Measurements from ENCODE around the gene ADAMTSL1. TPM values are rescaled to one million over a fixed set of nuclear protein-coding genes. Genes with fewer than 3 reads are reported as not detected.

ADAMTSL1 gene
- total RNA-seq, 2 experiments from 2014 or later, result not detected

DNA sequence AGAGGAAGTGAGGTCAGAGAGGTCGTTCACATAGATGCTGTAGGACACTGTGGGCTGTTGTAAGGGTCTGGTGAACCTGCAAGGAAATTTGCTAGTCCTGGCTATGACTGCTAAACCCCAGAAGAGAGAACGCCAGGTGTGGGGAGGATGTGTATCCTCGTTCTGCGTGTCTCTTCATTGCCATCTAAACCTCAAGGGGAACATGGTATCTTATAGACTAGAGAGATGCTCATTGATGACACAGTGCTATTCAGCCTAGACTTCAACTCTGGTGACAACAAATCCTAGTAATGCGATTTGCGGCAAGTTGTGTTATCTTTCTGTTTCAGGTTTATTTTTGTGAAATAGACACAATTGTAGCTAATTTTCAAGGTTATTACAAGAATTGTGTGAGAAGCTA, 140.2 kb downstream of the ADAMTSL1 start:
- Histone ChIP-seq H3K79me2 (ENCODE audit: insufficient read depth, low read depth, low read length) (no peaks in the 10 kb centered on the region), H3K27ac (ENCODE audit: low read depth, low read length, poor library complexity, severe bottlenecking) (no peak overlapping the region), H3K4me3 (ENCODE audit: low read depth, low read length, poor library complexity, severe bottlenecking) (no peak overlapping the region), H3K4me1 (ENCODE audit: insufficient read depth, low read length, poor library complexity, severe bottlenecking) (no peaks in the 10 kb centered on the region), H2AFZ (ENCODE audit: low read length) (no peak overlapping the region), H3K4me2 (ENCODE audit: low read length) (no peak overlapping the region), H3K9me2 (ENCODE audit: insufficient read depth, low read length) (no peaks in the 10 kb centered on the region), H3K36me3 (ENCODE audit: insufficient read depth, low read length) (no peaks in the 10 kb centered on the region), H3K9me3 (ENCODE audit: low read length) (no peaks in the 10 kb centered on the region), H4K20me1 (ENCODE audit: insufficient read depth, low read length) (no peaks in the 10 kb centered on the region)
- no peak for DNase-seq (ENCODE audit: low spot score)
- POLR2A ChIA-PET, result no interaction called here
- CTCF ChIA-PET (ENCODE audit: unreplicated experiment), result no interaction called here
- intact Hi-C loops (cut with micrococcal nuclease; ENCODE audit: unreplicated experiment), result no loop called here
- no TSS peak for BruUV-seq (replicated peaks)
- TF ChIP-seq EZH2phosphoT487 (IDR thresholded peaks at IDR 0.05; ENCODE audit: borderline replicate concordance, low read depth, low read length), result no peak
- TF ChIP-seq, protein P1, sequence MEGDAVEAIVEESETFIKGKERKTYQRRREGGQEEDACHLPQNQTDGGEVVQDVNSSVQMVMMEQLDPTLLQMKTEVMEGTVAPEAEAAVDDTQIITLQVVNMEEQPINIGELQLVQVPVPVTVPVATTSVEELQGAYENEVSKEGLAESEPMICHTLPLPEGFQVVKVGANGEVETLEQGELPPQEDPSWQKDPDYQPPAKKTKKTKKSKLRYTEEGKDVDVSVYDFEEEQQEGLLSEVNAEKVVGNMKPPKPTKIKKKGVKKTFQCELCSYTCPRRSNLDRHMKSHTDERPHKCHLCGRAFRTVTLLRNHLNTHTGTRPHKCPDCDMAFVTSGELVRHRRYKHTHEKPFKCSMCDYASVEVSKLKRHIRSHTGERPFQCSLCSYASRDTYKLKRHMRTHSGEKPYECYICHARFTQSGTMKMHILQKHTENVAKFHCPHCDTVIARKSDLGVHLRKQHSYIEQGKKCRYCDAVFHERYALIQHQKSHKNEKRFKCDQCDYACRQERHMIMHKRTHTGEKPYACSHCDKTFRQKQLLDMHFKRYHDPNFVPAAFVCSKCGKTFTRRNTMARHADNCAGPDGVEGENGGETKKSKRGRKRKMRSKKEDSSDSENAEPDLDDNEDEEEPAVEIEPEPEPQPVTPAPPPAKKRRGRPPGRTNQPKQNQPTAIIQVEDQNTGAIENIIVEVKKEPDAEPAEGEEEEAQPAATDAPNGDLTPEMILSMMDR (conservative IDR thresholded peaks at IDR 0.05; ENCODE audit: low read length), result no peak

DNA sequence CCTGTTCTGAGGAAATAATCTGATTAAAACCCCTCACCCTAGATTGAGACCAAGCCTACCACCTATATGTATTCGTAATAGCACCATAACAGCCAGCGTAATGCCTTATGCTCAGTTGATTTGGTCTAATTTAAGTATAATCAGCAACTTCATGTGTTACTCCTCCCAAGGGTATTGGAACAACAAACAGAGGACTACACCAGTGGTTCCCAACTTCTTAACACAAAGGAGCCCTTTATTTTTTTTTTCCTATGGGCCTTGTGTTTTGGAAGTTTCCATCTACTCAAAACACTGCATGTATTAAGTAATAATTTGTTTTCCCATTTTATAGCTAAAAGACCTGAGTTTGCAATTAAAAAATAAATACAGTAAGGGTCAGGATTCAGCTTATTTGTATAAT, 140.7 kb downstream of the ADAMTSL1 start:
- DNase-seq (ENCODE audit: low spot score), result no peak
- no peaks in the 10 kb centered on the region for H3K9me3 ChIP-seq (ENCODE audit: low read length)
- no peak for TF ChIP-seq EZH2phosphoT487 (IDR thresholded peaks at IDR 0.05; ENCODE audit: borderline replicate concordance, low read depth, low read length)
- TF ChIP-seq, protein P1 (conservative IDR thresholded peaks at IDR 0.05; ENCODE audit: low read length), result no peak
- no peaks in the 10 kb centered on the region for H3K36me3 ChIP-seq (ENCODE audit: insufficient read depth, low read length)
- intact Hi-C loops (cut with micrococcal nuclease; ENCODE audit: unreplicated experiment), result no loop called here
- BruUV-seq (replicated peaks), result no TSS peak
- ChIA-PET POLR2A (interaction anchor here (1.0 kb wide), 1 partner anchor 23 kb away, joined by 4 read pairs; no protein-coding TSS in a partner anchor), CTCF (ENCODE audit: unreplicated experiment) (no interaction called here)
- H2AFZ ChIP-seq (ENCODE audit: low read length), result no peak overlapping the region
- no peak overlapping the region for H3K4me3 ChIP-seq (ENCODE audit: low read depth, low read length, poor library complexity, severe bottlenecking)
- H4K20me1 ChIP-seq (ENCODE audit: insufficient read depth, low read length), result no peaks in the 10 kb centered on the region
- H3K27ac ChIP-seq (ENCODE audit: low read depth, low read length, poor library complexity, severe bottlenecking), result no peak overlapping the region
- H3K4me2 ChIP-seq (ENCODE audit: low read length), result no peak overlapping the region
- no peaks in the 10 kb centered on the region for H3K79me2 ChIP-seq (ENCODE audit: insufficient read depth, low read depth, low read length)
- no peaks in the 10 kb centered on the region for H3K4me1 ChIP-seq (ENCODE audit: insufficient read depth, low read length, poor library complexity, severe bottlenecking)
- no peaks in the 10 kb centered on the region for H3K9me2 ChIP-seq (ENCODE audit: insufficient read depth, low read length)

DNA sequence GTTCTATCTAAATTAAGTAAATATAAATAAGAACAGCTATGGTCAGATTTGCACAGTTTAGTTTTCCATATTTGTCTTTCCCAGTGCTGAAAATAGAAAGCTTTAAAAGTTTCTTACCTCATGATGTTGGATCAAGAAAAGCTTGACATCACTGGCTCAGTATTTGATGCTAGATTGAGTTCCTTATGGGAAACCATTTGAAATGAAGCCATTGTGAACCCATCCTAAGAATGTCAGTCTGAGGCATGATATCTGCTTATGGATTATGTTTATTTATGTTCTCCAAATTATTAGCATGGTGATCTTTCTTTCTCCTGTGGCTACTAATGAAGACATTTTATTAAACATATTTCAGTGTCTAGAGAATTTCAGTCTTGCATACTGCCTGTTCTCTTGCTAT, 143.0 kb downstream of the ADAMTSL1 start:
- no peak for DNase-seq (ENCODE audit: low spot score)
- Histone ChIP-seq H3K4me2 (ENCODE audit: low read length) (no peak overlapping the region), H3K4me3 (ENCODE audit: low read depth, low read length, poor library complexity, severe bottlenecking) (no peak overlapping the region), H3K4me1 (ENCODE audit: insufficient read depth, low read length, poor library complexity, severe bottlenecking) (no peaks in the 10 kb centered on the region), H3K27ac (ENCODE audit: low read depth, low read length, poor library complexity, severe bottlenecking) (no peak overlapping the region), H2AFZ (ENCODE audit: low read length) (no peak overlapping the region), H3K9me2 (ENCODE audit: insufficient read depth, low read length) (no peaks in the 10 kb centered on the region), H3K36me3 (ENCODE audit: insufficient read depth, low read length) (no peaks in the 10 kb centered on the region), H3K9me3 (ENCODE audit: low read length) (no peaks in the 10 kb centered on the region), H3K79me2 (ENCODE audit: insufficient read depth, low read depth, low read length) (no peaks in the 10 kb centered on the region), H4K20me1 (ENCODE audit: insufficient read depth, low read length) (no peaks in the 10 kb centered on the region)
- POLR2A ChIA-PET, result interaction anchor here (1.2 kb wide), 1 partner anchor 15 kb away, joined by 3 read pairs; no protein-coding TSS in a partner anchor
- BruUV-seq (replicated peaks), result no TSS peak
- no peak for TF ChIP-seq EZH2phosphoT487 (IDR thresholded peaks at IDR 0.05; ENCODE audit: borderline replicate concordance, low read depth, low read length)
- TF ChIP-seq, protein P1 (conservative IDR thresholded peaks at IDR 0.05; ENCODE audit: low read length), result no peak
- CTCF ChIA-PET (ENCODE audit: unreplicated experiment), result no interaction called here
- intact Hi-C loops (cut with micrococcal nuclease; ENCODE audit: unreplicated experiment), result no loop called here
